HG03159 (cell line): Measurements from ENCODE around the gene SLC50A1.
"Not testable (repeated sequence)": the region's sequence is repeated elsewhere in the genome, so short reads cannot be mapped to it uniquely, and the experiment has no call there.

Experiments used
- ATAC-seq: cut with Tn5 transposase; IDR thresholded peaks from one replicate; pipeline ENCODE4 v1.9.1; 2021; ENCODE audit warnings: mild to moderate bottlenecking, moderate library complexity; ENCODE audit not compliant: unreplicated experiment

The SLC50A1 gene

GRCh38 chr1:155134322-155134721 lies 1.3 kb upstream of the SLC50A1 start:
- no peak for ATAC-seq

- ATAC-seq: no peak
These were observed 705 bp upstream of the SLC50A1 start for GRCh38 chr1:155134880-155135414.

GRCh38 chr1:155136748-155137147 lies 1.1 kb downstream of the SLC50A1 start:
- no peak for ATAC-seq

- no peak for ATAC-seq
These were observed 1.7 kb downstream of the SLC50A1 start for GRCh38 chr1:155137154-155137949.

- ATAC-seq: peak; percentile 79
These were observed 4.4 kb downstream of the SLC50A1 start, which contains the start of gene DPM3 for GRCh38 chr1:155139895-155140629. TSS of gene DPM3 (minus strand) at chr1:155140531. CDS start at chr1:155140240, 291 bp downstream.

- no peak for ATAC-seq
These were observed 4.9 kb downstream of the SLC50A1 start for GRCh38 chr1:155140630-155140953.

- no peak for ATAC-seq
These were observed 6.1 kb downstream of the SLC50A1 start for GRCh38 chr1:155141749-155142148.

GRCh38 chr1:155145491-155145890 lies 9.8 kb downstream of the SLC50A1 start:
- ATAC-seq: no peak

GRCh38 chr1:155155996-155156643 lies 20.5 kb downstream of the SLC50A1 start:
- not testable (repeated sequence) for ATAC-seq

GRCh38 chr1:155158991-155159390 lies 23.3 kb downstream of the SLC50A1 start:
- ATAC-seq: no peak

GRCh38 chr1:155160128-155160527 lies 24.5 kb downstream of the SLC50A1 start:
- no peak for ATAC-seq

- not testable (repeated sequence) for ATAC-seq
These were observed 27.0 kb downstream of the SLC50A1 start for GRCh38 chr1:155162631-155163030.

- ATAC-seq: not testable (repeated sequence)
These were observed 28.1 kb downstream of the SLC50A1 start for GRCh38 chr1:155163785-155164184.

- ATAC-seq: not testable (repeated sequence)
These were observed 29.0 kb downstream of the SLC50A1 start for GRCh38 chr1:155164625-155165024.

GRCh38 chr1:155166051-155166470 lies 30.4 kb downstream of the SLC50A1 start:
- ATAC-seq: no peak

GRCh38 chr1:155166471-155167165 lies 31.0 kb downstream of the SLC50A1 start:
- ATAC-seq: no peak

GRCh38 chr1:155167166-155168104 lies 31.8 kb downstream of the SLC50A1 start:
- peak; percentile 64 for ATAC-seq

GRCh38 chr1:155168105-155168445 lies 32.4 kb downstream of the SLC50A1 start:
- ATAC-seq: not testable (repeated sequence)

GRCh38 chr1:155168456-155169210 lies 33.0 kb downstream of the SLC50A1 start:
- ATAC-seq: no peak
